ENCODE results near the gene SLMAP. TPM values are rescaled to one million over a fixed set of nuclear protein-coding genes. Genes with fewer than 3 reads are reported as not detected.

The SLMAP gene
- total RNA-seq = 184 TPM

GRCh38 chr3:57755741-57756527, at the start of gene SLMAP:
Gene SLMAP (plus strand): TSS chr3:57756309. CDS start chr3:57757652, 1,343 bp downstream.

Other genes with a start within 250 kb of the SLMAP start
- 0.71 TPM for gene DNAH12, start 212.0 kb upstream of the SLMAP start, total RNA-seq
- 22.0 TPM for gene PDE12, start 200.0 kb upstream of the SLMAP start, total RNA-seq
- 129 TPM for gene ARF4, start 159.0 kb upstream of the SLMAP start, total RNA-seq
- gene DENND6A, start 63.2 kb upstream of the SLMAP start, total RNA-seq = 75.4 TPM